Endothelial cell of hepatic sinusoid (primary cell): ENCODE data around the gene SUMO3.
"Not testable (repeated sequence)": the region's sequence is repeated elsewhere in the genome, so short reads cannot be mapped to it uniquely, and the experiment has no call there.

Experiments
- in situ Hi-C: cut with HindIII; loops from 2 replicates; pipeline ENCODE4 v1.10.0; 2017; ENCODE audit warnings: low sequenced_read_pairs

Gene SUMO3

DNA sequence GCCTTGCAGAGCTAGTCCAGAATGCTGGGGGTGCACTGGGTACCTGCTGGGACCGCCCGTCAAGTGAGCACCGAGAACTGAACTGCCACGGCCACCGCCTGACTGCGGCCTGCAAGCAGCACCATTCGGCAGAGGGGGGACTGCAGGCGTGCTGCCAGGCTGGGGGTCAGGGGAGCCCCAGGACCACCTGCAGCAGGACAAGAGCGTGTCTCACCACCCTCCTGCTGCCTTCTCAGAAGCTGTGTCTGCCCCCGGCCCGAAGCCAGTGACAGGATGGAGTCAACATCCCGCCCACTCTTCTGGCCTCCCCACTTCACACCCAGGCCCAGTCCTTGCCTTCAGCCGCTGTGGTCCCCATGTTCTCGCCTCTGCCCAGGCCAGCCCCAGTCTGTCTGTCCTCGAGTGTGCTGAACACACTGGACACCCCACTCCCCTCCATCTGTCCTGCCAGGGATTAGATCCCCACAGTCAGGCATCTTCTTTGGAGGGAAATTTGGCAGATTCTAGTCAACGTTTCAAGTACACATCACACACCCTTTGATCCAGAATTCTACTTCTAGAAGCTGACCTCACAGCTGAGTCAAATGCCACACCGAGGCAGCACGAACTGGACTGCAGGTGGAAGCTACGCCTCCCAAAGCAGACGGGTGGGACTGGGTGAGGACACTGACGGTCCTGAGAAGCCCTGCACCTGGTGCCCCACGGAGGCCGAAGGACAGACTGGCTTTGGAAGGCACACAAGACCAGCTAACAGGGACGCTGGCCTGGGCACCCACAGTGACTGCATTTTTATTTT, 29.6 kb upstream of the SUMO3 start:
- in situ Hi-C loops: no loop called here

DNA sequence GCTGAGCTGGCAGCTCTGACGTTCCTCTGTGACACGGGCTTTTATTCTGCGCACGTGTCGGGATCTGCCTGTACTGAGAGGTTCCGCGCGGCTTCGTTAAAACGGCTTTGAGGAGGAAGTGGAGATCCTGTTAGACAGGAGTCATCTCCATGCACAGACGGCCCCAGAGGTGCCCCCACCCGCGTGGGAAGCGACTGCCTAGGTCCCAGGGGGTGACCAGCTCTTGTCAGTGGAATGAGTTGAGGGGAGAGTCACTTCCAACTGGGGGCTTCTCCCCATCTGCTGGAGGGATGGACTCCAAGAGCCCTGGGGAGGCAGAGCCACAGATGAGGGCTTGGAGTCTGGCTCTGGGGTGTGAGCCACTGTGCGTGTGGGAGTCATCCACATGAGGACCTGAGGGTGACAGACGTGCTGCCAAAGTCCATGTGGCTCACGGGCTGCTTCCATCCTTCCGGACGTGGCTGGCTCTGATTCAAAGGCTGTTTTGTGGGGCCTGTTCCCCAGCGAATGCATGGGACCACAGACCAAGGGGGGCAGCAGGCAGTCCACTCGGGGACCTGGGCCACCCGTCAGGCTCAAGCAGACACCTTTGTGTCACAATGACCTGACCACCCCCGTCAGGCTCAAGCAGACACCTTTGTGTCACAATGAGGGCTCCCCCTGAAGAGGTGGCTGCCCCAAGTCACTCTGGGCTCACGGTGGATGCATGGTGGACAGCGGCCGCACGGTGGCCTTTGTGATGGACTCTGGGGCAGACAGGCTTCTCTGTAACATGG, 28.8 kb upstream of the SUMO3 start:
- in situ Hi-C loops: no loop called here

DNA sequence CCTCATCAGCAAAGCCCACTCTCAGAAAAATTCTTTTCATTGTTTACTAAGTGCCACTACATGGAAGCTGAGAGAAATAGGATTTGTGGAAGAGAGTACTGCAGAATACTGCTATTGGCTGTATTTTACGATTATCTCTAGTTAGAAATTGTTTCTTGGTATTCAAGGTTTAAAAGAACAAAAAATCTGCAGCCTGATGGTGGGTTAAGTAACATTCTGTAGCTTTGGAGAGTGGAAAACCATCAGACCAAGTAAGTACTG, 28.3 kb upstream of the SUMO3 start:
- in situ Hi-C loops: no loop called here

DNA sequence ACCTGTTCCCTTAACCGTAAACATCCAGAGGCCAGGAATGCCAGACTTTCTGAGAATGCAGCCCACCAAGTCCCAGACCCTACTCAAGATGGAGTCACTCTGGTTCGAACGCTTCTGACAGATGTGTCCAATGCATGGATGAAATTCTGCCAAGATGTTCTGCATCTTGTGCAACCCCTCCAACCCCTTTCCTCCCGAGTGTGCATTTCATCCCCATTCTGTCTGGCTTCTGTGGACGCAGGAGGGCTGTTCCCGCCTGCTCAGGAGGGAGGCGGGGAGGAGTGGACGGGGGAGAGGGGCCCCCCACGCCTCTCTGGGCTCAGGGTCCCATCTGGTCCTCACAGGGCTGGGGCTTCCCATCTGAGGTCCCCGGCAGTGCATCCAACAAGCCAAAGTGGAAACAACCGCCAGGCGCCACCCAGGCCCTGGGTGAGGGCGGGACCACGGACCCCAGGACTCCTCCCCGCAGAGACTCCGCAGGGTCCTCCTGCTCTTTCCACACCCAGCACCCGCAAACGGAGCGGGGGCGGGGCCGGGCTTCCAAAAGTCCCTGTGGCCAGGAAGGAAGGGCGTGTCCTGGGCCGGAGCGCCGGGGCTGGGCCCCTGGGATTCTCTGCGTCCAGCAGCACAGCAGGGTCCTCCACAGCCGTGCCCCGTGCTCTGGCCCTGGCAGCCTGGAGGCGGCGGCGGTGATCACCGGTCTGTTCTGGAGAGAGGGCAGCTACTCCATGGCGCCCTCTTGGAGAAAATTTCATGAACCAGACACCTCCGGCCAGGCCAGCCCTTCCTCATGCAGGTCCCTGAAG, 27.8 kb upstream of the SUMO3 start:
- in situ Hi-C loops: no loop called here

DNA sequence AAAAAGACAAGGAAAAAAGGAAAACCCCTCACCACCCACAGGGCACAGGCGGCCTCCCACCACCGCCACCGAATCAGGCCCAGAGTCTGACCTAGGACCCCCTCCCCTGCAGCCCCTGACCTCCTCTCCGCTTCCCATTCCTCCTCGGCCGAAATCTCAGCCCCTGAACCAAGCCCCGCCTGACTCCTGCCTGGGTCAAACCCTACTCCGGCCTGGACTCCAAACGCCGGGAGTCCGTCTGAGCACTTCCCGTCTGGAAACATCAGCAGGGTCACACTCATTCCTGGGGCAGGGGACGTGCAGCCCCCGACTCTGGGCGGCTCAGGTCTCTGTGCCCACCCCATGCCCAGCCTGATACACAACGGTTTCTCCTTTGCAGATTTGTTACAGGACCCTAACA, 26.4 kb upstream of the SUMO3 start:
- in situ Hi-C loops: no loop called here

DNA sequence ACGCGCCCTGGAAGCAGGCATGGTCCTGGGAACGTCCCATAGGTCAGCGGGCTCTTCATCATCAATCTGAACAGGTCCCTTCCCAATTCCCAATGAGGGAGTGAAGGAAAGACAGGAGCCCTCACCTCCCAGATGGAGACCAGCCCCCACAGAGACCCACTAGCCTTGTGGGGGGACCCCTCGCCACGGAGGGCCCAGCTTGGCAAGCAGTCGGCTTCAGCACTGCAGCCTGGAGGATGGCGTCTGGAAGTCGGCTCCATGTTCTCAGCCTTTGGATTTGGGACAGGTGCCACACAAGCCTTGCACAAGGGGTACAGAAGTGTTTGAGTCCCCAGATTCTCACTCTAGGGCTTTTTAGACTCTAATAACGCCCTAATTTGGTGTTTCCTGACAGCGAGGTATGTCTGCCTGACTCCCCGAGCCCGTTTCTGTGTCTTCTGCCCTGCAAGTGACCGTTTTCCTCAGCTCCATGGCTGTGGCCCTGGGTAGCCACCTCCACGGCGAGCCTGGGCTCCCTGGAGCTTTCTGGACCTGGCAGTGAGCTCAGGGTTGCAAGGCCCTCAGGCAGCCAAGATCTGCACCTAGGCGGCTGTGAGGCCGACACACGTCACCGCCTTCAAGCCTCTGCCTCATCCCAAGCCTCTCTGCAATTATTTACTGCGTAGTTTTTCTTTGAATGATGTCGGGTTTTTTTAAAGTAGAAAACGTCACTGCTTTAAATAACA, 25.0 kb upstream of the SUMO3 start:
- in situ Hi-C loops: no loop called here

DNA sequence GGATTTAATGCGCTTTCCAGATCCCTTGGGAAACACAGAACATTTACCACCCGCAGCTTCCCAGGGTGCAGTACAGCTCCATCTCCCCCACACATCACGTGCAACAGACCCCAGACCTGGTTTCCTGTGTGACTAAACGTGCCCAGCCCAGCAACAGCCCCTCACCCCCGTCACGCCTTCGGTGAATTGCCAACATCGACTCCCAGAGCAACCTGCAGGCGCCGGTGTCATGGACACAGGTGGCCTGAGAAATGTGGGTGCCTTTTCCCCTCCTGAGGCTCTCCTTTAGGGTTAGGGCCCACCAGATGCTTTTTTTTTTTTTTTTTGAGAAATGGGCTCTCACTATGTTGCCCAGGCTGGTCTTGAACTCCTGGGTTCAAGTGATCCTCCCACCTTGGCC, 24.2 kb upstream of the SUMO3 start:
- in situ Hi-C loops: no loop called here

DNA sequence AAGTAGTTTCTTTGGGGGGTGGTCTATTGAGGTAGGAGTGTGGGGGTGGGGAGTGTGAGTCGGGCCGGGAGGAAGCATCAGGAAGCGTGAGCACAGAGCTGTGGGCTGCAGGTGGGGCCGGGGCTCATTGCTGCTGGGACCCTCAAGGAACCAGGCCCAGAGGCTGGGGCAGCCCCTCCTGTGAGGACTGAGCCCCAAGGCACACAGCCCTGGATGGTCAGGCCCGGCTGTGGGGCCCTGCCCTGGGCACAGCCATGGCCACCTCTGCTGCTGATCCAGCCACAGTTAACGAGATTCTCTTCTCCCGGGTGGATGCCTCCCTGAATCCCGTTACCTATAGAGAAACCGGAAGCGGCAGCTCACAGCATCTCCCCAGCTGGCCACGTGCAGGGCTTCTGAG, 22.9 kb upstream of the SUMO3 start:
- in situ Hi-C loops: no loop called here

DNA sequence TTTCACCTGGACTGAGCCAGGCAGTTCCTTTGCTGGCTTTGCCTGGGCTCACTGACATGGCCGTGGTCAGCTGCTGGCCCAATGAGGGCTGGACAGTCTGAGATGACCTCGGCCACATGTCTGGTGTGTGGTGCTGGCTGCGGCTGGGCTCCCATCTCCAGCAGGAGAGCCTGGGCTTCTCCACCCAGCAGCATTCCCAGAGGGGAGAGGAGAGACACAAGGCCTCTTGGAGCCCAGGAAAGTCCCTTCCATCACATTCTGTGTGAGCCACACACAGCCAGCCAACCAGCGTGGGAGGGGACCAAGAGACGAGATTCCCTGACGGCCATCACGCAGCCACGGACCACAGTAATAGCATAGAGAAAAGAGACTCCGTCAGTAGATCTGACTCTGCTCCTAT, 21.1 kb upstream of the SUMO3 start:
- in situ Hi-C loops: no loop called here

DNA sequence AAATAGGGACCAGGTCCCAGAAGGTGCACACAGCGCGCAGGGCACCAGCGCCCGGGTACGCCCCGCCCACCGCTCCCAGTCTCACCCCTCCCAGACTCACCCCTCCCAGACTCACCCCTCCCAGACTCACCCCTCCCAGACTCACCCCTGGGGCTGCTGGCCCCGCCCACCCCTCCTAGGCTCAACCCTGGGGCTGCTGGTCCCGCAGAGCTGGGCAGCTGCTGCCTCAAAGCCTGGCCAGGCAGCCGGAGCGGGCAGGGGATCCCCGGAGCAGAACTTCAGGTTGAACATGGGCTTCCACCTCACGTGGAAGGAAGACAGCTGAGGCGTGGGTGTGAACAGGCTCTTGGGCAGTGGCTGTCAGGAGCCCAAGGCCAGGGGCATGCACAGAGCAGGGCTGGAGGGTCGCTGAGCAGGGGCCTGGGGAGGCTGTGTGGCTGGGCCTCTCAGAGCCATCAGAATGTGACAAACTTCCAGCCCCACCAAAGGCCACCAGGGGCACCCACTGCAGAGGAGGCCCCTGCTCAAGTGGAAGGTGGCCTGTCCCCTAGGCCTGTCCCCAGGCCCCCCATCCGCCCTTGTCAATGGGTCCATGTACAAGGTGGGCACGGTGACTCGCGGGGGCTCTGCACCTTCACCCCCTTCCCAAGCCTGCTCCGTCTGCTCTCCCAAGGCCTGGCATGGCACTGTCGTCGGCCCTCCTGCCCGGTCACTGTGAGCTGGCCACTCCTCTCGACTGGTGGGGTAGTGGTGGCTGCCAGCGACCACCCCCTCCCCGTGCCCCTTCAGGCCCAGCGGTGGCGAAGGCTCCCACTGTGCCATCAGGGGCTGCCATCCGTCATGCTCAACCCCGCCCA, 20.4 kb upstream of the SUMO3 start:
- in situ Hi-C loops: no loop called here

DNA sequence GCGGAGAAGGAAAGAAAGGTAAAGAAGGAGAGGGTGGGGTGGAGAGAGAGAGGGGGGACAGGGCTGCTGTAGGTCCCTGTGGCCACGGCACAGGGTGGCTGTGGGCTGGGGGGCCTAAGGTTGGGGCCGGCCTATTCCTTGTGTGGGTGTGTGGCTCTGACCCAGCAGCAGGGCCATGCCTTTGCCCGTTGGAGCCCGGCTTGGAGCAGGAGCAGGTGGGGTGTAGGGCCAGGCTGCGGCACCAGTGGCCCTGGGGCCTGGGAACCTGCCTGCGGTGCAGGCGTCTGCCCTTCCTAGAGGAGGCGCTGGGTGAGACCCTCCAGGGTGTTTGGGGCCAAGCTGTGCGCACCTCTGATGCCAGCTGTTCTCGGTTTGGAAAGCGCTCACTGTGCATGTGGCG, 19.7 kb upstream of the SUMO3 start:
- in situ Hi-C loops: no loop called here

DNA sequence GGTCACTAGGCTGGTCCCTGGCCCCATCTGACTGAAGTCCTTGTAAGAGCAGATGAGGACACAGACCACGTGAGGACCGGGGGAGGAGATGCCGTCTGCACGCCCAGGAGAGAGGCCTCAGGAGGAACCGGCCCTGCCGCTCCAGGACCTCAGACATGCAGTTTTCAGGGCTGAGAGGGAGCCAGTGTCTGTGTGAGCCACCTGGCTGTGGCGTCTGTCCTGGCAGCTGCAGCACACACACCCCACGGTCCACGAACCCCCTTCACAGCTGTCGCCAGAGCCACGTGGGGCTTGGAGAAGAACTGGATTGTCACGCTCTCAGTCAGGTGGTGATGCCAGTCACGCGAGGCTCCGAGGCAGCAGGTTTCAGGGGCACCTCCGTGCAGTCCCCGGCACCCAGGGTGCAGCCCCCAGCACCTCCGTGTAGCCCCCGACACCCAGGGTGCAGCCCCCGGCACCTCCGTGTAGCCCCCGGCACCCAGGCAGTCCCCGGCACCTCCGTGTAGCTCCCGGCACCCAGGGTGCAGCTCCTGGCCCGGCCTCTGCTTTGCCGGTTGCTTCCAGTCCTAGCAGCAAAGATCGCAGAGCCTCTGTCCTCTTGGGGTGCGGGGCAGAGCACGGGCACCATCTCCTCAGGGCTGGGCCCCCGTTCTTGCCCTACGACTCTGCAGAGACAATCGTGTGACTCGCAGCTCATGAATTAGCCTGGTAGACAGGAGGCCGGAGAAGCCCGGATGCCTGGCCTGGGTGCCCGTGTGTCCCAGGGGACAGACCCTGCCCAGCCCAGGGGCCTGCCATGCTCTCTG, 19.0 kb upstream of the SUMO3 start:
- in situ Hi-C loops: no loop called here

DNA sequence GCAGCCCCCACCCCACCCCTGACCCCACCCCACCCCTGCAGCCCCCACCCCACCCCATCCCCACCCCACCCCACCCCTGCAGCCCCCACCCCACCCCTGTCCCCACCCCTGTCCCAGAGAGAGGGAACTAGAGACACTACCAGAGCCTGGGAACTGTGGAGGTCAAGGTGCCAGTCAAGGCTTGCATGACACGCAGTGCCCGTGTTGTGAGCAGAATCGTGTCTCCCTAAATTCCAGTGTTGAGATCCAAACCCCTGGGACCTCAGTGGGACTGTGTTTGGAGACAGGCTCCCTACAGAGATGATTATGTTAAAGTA, 18.4 kb upstream of the SUMO3 start:
- in situ Hi-C loops: no loop called here

DNA sequence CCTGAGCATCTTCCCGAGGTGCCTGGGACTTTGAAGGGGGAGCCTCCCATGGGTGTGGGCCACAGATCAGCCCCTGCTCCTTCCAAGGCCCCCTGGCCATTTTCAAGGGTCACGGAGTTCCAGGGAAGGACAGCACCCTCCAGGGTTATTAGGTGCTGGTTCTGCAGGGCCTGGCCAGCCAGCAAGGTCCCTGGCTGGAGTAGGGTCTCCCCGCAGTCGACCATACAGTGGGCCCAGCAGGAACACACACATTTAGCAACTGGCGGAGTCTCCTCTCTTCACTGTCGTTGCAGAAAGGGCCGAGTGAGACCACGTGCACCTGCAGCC, 17.7 kb upstream of the SUMO3 start:
- in situ Hi-C loops: no loop called here

DNA sequence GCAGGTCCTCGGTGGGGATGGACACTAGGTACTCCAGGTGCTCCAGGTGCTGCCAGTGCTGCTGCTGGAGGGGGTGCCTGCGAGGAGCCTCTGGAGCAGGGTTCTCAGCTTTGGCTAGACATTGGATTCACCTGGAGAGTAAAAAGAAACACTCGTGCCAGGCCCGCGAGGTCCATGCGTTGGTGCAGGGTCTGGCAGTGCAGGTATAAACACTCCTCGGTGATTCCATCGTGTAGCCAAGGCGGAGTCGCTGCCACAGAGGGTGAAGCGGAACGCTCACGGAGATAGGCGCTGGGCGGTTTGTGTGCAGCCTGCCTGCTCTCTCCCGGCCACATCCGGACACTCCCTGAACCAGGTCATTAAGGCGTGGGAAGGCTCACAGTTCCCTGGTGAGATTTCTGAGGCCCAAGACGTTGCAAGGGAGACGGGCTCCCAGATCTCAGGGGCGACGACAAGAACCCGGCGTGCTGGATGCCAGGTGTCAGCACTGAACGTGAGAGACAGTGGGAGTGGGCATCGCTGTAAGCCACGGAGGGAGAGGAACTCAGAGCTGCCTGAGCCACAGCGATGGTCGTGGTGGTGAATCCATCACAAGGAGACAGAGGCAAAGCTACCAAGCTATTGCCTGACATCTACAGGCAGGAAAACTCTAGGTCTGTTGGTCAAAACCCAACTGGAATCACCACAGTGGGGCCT, 17.2 kb upstream of the SUMO3 start:
- in situ Hi-C loops: no loop called here

DNA sequence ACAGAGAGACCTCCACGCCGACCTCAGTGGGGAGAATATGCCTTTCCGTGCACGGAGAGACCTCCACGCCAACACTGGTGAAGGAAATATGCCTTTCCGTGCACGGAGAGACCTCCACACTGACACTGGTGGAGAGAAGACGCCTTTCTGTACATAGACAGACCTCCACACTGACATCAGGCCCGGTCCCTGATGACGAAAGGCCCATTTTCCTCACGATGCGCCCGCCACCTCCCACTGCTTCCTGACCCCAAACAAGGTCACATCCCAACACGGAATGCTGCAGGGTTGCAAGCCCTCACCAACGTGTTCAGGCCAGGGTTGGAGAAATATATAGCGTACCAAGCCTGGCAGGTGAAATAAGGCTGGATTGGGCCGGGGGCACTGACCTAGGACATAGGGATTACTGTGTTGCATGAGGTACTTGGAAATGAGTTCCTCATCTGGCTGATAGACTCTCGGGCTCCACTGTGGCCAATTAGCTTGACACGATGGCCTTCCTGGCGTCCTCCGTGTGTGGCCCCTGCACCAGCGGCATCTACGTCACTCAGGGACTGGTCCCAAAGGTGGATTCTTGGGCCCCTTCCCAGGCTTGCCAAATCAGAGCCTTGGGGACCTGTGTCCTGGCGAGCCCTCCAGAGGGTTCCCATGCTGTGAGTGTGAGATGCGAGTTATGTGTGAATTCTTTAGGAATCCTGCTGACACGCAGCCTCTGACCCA, 16.5 kb upstream of the SUMO3 start:
- in situ Hi-C loops: no loop called here

DNA sequence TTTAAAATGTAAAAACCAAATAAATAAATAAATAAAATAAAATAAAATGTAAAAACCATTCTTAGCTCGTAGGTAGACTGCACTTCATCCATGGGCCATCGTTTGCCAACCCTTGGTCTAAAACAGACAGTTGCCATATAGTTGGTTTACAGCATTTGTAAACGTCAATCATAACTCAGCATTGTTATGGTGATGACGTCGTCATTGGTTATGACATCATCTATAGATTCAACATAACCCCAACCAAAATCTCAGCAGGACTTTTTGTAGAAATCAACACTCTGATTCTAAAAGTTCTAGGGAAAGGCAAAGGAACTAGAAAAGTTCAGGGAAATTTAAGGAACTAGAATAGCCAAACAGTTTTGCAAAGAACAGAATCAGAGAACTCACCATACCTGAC, 15.8 kb upstream of the SUMO3 start:
- in situ Hi-C loops: no loop called here

DNA sequence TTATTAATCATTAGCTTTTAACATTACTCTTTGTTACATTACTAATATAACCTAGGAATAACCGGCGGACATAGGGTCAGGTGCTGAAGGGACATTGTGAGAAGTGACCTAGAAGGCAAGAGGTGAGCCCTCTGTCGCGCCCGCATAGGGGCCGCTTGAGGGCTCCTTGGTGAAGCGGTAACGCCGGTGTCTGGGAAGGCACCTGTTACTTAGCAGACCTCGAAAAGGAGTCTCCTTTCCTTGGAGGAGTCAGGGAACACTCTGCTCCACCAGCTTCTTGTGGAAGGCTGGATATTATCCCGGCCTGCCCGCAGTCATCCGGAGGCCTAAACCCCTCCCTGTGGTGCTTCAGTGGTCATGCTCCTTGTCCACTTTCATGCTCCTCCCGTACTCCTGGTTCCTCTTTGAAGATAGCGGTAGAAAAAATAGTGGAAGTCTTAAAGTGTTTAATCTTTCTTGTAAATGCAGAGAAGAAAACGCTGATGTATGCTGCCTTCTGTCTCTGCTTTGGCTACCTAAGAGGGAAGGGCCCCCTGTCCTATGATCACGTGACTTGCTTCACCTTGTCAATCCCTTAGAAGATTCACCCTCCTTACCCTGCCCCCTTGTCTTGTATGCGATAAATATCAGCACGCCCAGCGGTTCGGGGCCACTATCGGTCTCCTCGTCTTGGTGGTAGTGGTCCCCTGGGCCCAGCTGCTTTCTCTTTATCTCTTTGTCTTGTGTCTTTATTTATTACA, 14.8 kb upstream of the SUMO3 start:
- in situ Hi-C loops: not testable (repeated sequence)
